Medulla oblongata (tissue), 1 donor: Measurements from ENCODE around the gene ATP12A.
"Not testable (repeated sequence)": the region's sequence is repeated elsewhere in the genome, so short reads cannot be mapped to it uniquely, and the experiment has no call there.

Source experiments
- DNase-seq: peaks from one replicate; pipeline ENCODE4 v3.0.0-alpha.2; 2015; ENCODE audit errors: extremely low spot score

ATP12A gene

GRCh38 chr13:24730873-24731567 is 50.8 kb downstream of the ATP12A start:
- DNase-seq = not testable (repeated sequence)

- no peak for DNase-seq
These were observed 54.7 kb downstream of the ATP12A start for GRCh38 chr13:24734950-24735349.

- DNase-seq = no peak
These were observed 56.8 kb downstream of the ATP12A start for GRCh38 chr13:24737042-24737441.

- DNase-seq = no peak
These were observed 58.2 kb downstream of the ATP12A start for GRCh38 chr13:24738366-24738847.

- no peak for DNase-seq
These were observed 60.0 kb downstream of the ATP12A start for GRCh38 chr13:24740014-24740890.

GRCh38 chr13:24741016-24741662 is 60.9 kb downstream of the ATP12A start:
- DNase-seq = no peak

- no peak for DNase-seq
These were observed 61.6 kb downstream of the ATP12A start for GRCh38 chr13:24741791-24742190.

- no peak for DNase-seq
These were observed 62.1 kb downstream of the ATP12A start for GRCh38 chr13:24742294-24742693.

GRCh38 chr13:24742977-24743376 is 62.8 kb downstream of the ATP12A start:
- DNase-seq = no peak

- no peak for DNase-seq
These were observed 64.0 kb downstream of the ATP12A start for GRCh38 chr13:24744247-24744646.

GRCh38 chr13:24745516-24745860 is 65.3 kb downstream of the ATP12A start:
- no peak for DNase-seq

GRCh38 chr13:24745861-24746617 is 65.8 kb downstream of the ATP12A start:
- no peak for DNase-seq

GRCh38 chr13:24746618-24747247 is 66.5 kb downstream of the ATP12A start:
- DNase-seq = no peak

- no peak for DNase-seq
These were observed 67.2 kb downstream of the ATP12A start for GRCh38 chr13:24747248-24748060.

GRCh38 chr13:24748061-24748400 is 67.8 kb downstream of the ATP12A start:
- DNase-seq = no peak

- DNase-seq = no peak
These were observed 79.0 kb downstream of the ATP12A start for GRCh38 chr13:24759197-24759596.
